Activated CD8-positive, alpha-beta memory T cell treated with anti-CD3 and anti-CD28 coated beads for 24 hours (primary cell): Measurements from ENCODE around the gene ACTL6A.
"Not testable (repeated sequence)": the region's sequence is repeated elsewhere in the genome, so short reads cannot be mapped to it uniquely, and the experiment has no call there.

Experiments
- DNase-seq: peaks from one replicate; pipeline ENCODE4 v3.0.0-alpha.2; 2020

The ACTL6A gene

GRCh38 chr3:179562591-179563270, at the start of gene ACTL6A:
TSS of gene ACTL6A (plus strand) at chr3:179562926. CDS start at chr3:179563093, 167 bp downstream.
- DNase-seq = peak; percentile 98

- no peak for DNase-seq
Measured at GRCh38 chr3:179513862-179514261, 48.9 kb upstream of the ACTL6A start.

- not testable (repeated sequence) for DNase-seq
Measured at GRCh38 chr3:179516461-179517251, 46.1 kb upstream of the ACTL6A start.

GRCh38 chr3:179526482-179526881, 36.2 kb upstream of the ACTL6A start:
- no peak for DNase-seq

- DNase-seq = no peak
Measured at GRCh38 chr3:179526989-179527391, 35.7 kb upstream of the ACTL6A start.

GRCh38 chr3:179528772-179529171, 34.0 kb upstream of the ACTL6A start:
- no peak for DNase-seq

GRCh38 chr3:179531576-179531975, 31.1 kb upstream of the ACTL6A start:
- no peak for DNase-seq

GRCh38 chr3:179533274-179533673, 29.5 kb upstream of the ACTL6A start:
- DNase-seq = no peak

- no peak for DNase-seq
Measured at GRCh38 chr3:179536256-179536655, 26.5 kb upstream of the ACTL6A start.

- DNase-seq = no peak
Measured at GRCh38 chr3:179541094-179541493, 21.6 kb upstream of the ACTL6A start.

- no peak for DNase-seq
Measured at GRCh38 chr3:179541596-179541995, 21.1 kb upstream of the ACTL6A start.

GRCh38 chr3:179542375-179542774, 20.4 kb upstream of the ACTL6A start:
- no peak for DNase-seq

- no peak for DNase-seq
Measured at GRCh38 chr3:179544981-179545645, 17.6 kb upstream of the ACTL6A start.

GRCh38 chr3:179546814-179547241, 15.9 kb upstream of the ACTL6A start:
- DNase-seq = no peak

GRCh38 chr3:179551349-179552105, 11.2 kb upstream of the ACTL6A start:
- no peak for DNase-seq

GRCh38 chr3:179558742-179559364, 3.9 kb upstream of the ACTL6A start:
- peak; percentile 62 for DNase-seq

- DNase-seq = no peak
Measured at GRCh38 chr3:179560791-179561190, 1.9 kb upstream of the ACTL6A start.

GRCh38 chr3:179563271-179563783, 601 bp downstream of the ACTL6A start:
- peak; percentile 87 for DNase-seq

GRCh38 chr3:179565496-179565895, 2.8 kb downstream of the ACTL6A start:
- DNase-seq = no peak

- DNase-seq = no peak
Measured at GRCh38 chr3:179580992-179581391, 18.3 kb downstream of the ACTL6A start.

GRCh38 chr3:179589143-179589542, 26.4 kb downstream of the ACTL6A start:
- no peak for DNase-seq

GRCh38 chr3:179590669-179591068, 27.9 kb downstream of the ACTL6A start:
- DNase-seq = no peak
